IMR-90 (cell line): ENCODE results near the gene HERPUD1. TPM values are rescaled to one million over a fixed set of nuclear protein-coding genes. Genes with fewer than 3 reads are reported as not detected.

Source experiments
- ATAC-seq: fragments of 200-7000 bp; cut with Tn5 transposase; 2 replicates; pipeline ENCODE4 v1.9.1; 2020; ENCODE audit warnings: low read depth, mild to moderate bottlenecking, moderate library complexity
- BruUV-seq: library from RNA; stranded (reverse); fragments of 400-500 nt; replicated peaks from 2 replicates; lab custom pipeline; 2021; lab: Mats Ljungman, UMichigan
- CTCF ChIA-PET: fragments of 300-600 bp; formaldehyde crosslinking; extraction: SDS; loops from one replicate; lab custom pipeline; 2021; ENCODE audit warnings: antibody characterized with exemption; lab: Yijun Ruan, JAX
- POLR2A ChIA-PET: fragments of 300-600 bp; sonication (Branson Sonifier 250); formaldehyde crosslinking; loops from one replicate; lab custom pipeline; 2022; ENCODE audit warnings: antibody characterized with exemption; ENCODE audit not compliant: unreplicated experiment; lab: Charles Lee
- DNase-seq: peaks from one replicate; pipeline ENCODE4 v3.0.0; 2013
- H2AFZ ChIP-seq: replicated peaks from 2 replicates; pipeline ENCODE3; 2013; ENCODE audit warnings: low read length, mild to moderate bottlenecking; ENCODE audit not compliant: poor library complexity
- H2AK5ac ChIP-seq: 2 replicates; pipeline ENCODE4 v1.6.1; 2013; ENCODE audit warnings: low read depth, low read length, inconsistent platforms
- H2AK9ac ChIP-seq: replicated peaks from 2 replicates; pipeline ENCODE3; 2013; ENCODE audit warnings: mild to moderate bottlenecking, low read depth, low read length, moderate library complexity; ENCODE audit not compliant: poor library complexity
- H2BK120ac ChIP-seq: 2 replicates; pipeline ENCODE4 v1.6.1; 2013; ENCODE audit warnings: low read depth, low read length, inconsistent platforms
- H2BK15ac ChIP-seq: 3 replicates; pipeline ENCODE4 v1.6.1; 2013; ENCODE audit warnings: low read depth, low read length, inconsistent platforms
- H2BK20ac ChIP-seq: 2 replicates; pipeline ENCODE4 v1.6.1; 2013; ENCODE audit warnings: low read depth, mild to moderate bottlenecking, inconsistent platforms, low read length, moderate library complexity
- H2BK5ac ChIP-seq: 2 replicates; pipeline ENCODE4 v1.6.1; 2013; ENCODE audit warnings: mild to moderate bottlenecking, low read depth, low read length, inconsistent platforms; ENCODE audit not compliant: poor library complexity, severe bottlenecking
- H3K14ac ChIP-seq: replicated peaks from 2 replicates; pipeline ENCODE4 v1.6.1; 2013; ENCODE audit warnings: low read depth, low read length, inconsistent platforms
- H3K18ac ChIP-seq: 2 replicates; pipeline ENCODE4 v1.6.1; 2013; ENCODE audit warnings: low read depth, low read length, control low read depth
- H3K23ac ChIP-seq: 2 replicates; pipeline ENCODE4 v1.6.1; 2013; ENCODE audit warnings: low read depth, low read length, inconsistent platforms
- H3K27ac ChIP-seq: 2 replicates; pipeline ENCODE4 v1.5.1; 2013; ENCODE audit warnings: mild to moderate bottlenecking, control low read depth, low read length; ENCODE audit not compliant: insufficient read depth
- H3K27me3 ChIP-seq: 2 replicates; pipeline ENCODE4 v1.6.1; 2013; ENCODE audit warnings: low read length; ENCODE audit not compliant: control insufficient read depth, insufficient read depth
- H3K36me3 ChIP-seq: 2 replicates; pipeline ENCODE4 v1.6.1; 2013; ENCODE audit warnings: low read length, mixed read lengths; ENCODE audit not compliant: control insufficient read depth, insufficient read depth
- H3K4ac ChIP-seq: 2 replicates; pipeline ENCODE4 v1.6.1; 2013; ENCODE audit warnings: low read depth, low read length, inconsistent platforms
- H3K4me1 ChIP-seq: 2 replicates; pipeline ENCODE4 v1.6.1; 2013; ENCODE audit warnings: low read length, mixed read lengths; ENCODE audit not compliant: control insufficient read depth, insufficient read depth
- H3K4me2 ChIP-seq: 2 replicates; pipeline ENCODE4 v1.6.1; 2013; ENCODE audit warnings: low read depth, mild to moderate bottlenecking, control low read depth, low read length, moderate library complexity
- H3K4me3 ChIP-seq: 2 replicates; pipeline ENCODE4 v1.5.1; 2013; ENCODE audit warnings: low read depth, mild to moderate bottlenecking, control low read depth, low read length, moderate library complexity; ENCODE audit not compliant: insufficient read depth
- H3K56ac ChIP-seq: 2 replicates; pipeline ENCODE4 v1.6.1; 2013; ENCODE audit warnings: low read length, inconsistent platforms; ENCODE audit not compliant: insufficient read depth; ENCODE audit errors: extremely low read depth
- H3K79me1 ChIP-seq, 2 experiments: 2 replicates each; pipeline ENCODE4 v1.6.1; 2013; ENCODE audit warnings: low read length in 2 of 2, inconsistent platforms in 1 of 2, low read depth in 1 of 2
- H3K9ac ChIP-seq: 2 replicates; pipeline ENCODE4 v1.6.1; 2013; ENCODE audit warnings: low read depth, low read length, control low read depth
- H3K9me1 ChIP-seq: 2 replicates; pipeline ENCODE4 v1.6.1; 2013; ENCODE audit warnings: low read length, inconsistent platforms; ENCODE audit not compliant: insufficient read depth
- H3K9me3 ChIP-seq: 2 replicates; pipeline ENCODE4 v1.6.1; 2013; ENCODE audit warnings: low read length; ENCODE audit not compliant: control insufficient read depth, insufficient read depth
- H4K20me1 ChIP-seq: 2 replicates; pipeline ENCODE4 v1.6.1; 2013; ENCODE audit warnings: low read length, inconsistent platforms; ENCODE audit not compliant: insufficient read depth
- H4K5ac ChIP-seq: 2 replicates; pipeline ENCODE4 v1.6.1; 2013; ENCODE audit warnings: mild to moderate bottlenecking, low read depth, low read length, control low read depth
- H4K8ac ChIP-seq, 2 experiments: 2 replicates each; pipeline ENCODE4 v1.6.1; 2013; ENCODE audit warnings: low read depth in 2 of 2, low read length in 2 of 2, control low read depth in 1 of 2, inconsistent platforms in 1 of 2
- H4K91ac ChIP-seq: 2 replicates; pipeline ENCODE4 v1.6.1; 2013; ENCODE audit warnings: low read depth, low read length, inconsistent platforms; ENCODE audit not compliant: insufficient read depth
- BHLHE40 ChIP-seq: fragments of 150-350 bp; IDR thresholded peaks from 2 replicates; pipeline ENCODE4 v1.6.1; 2016; ENCODE audit warnings: mild to moderate bottlenecking, low read depth, low read length
- CEBPB ChIP-seq: IDR thresholded peaks from 2 replicates; pipeline ENCODE4 v1.6.1; 2012; ENCODE audit warnings: low read depth, low read length, improper control_type of control experiment
- CHD1 ChIP-seq: IDR thresholded peaks from 2 replicates; pipeline ENCODE4 v1.6.1; 2012; ENCODE audit warnings: low read depth, low read length, improper control_type of control experiment
- CTCF ChIP-seq: conservative IDR thresholded peaks from 2 replicates; pipeline ENCODE4 v1.5.1; 2012; ENCODE audit warnings: mild to moderate bottlenecking, low read depth, low read length, improper control_type of control experiment
- ELK1 ChIP-seq: fragments of 150-350 bp; IDR thresholded peaks from 2 replicates; pipeline ENCODE4 v1.6.1; 2016; ENCODE audit warnings: low read depth, mild to moderate bottlenecking, low read length, moderate library complexity, borderline replicate concordance
- FOS ChIP-seq: fragments of 150-350 bp; IDR thresholded peaks from 2 replicates; pipeline ENCODE4 v1.6.1; 2016; ENCODE audit warnings: low read depth, low read length
- MAFK ChIP-seq: IDR thresholded peaks from 2 replicates; pipeline ENCODE4 v1.6.1; 2012; ENCODE audit warnings: low read depth, low read length, improper control_type of control experiment
- MAZ ChIP-seq: IDR thresholded peaks from 2 replicates; pipeline ENCODE4 v1.6.1; 2012; ENCODE audit warnings: low read depth, mild to moderate bottlenecking, low read length, improper control_type of control experiment, moderate library complexity, borderline replicate concordance
- MXI1 ChIP-seq: IDR thresholded peaks from 2 replicates; pipeline ENCODE4 v1.6.1; 2012; ENCODE audit warnings: low read depth, mild to moderate bottlenecking, low read length, moderate library complexity, borderline replicate concordance
- NFE2L2 ChIP-seq: fragments of 150-350 bp; IDR thresholded peaks from 2 replicates; pipeline ENCODE4 v1.6.1; 2016; ENCODE audit warnings: low read depth, mild to moderate bottlenecking, low read length
- POLR2A ChIP-seq: IDR thresholded peaks from 2 replicates; pipeline ENCODE4 v1.6.1; 2012; ENCODE audit warnings: mild to moderate bottlenecking, low read depth, low read length
- RAD21 ChIP-seq: IDR thresholded peaks from 2 replicates; pipeline ENCODE4 v1.6.1; 2012; ENCODE audit warnings: low read length, improper control_type of control experiment
- RCOR1 ChIP-seq: IDR thresholded peaks from 2 replicates; pipeline ENCODE4 v1.6.1; 2012; ENCODE audit warnings: mild to moderate bottlenecking, low read length, improper control_type of control experiment; ENCODE audit not compliant: insufficient replicate concordance
- RFX5 ChIP-seq: IDR thresholded peaks from 2 replicates; pipeline ENCODE4 v1.8.0; 2012; ENCODE audit warnings: low read depth, mild to moderate bottlenecking, low read length, moderate library complexity
- SMC3 ChIP-seq: fragments of 150-350 bp; IDR thresholded peaks from 2 replicates; pipeline ENCODE4 v1.6.1; 2016; ENCODE audit warnings: low read depth, mild to moderate bottlenecking, antibody characterized with exemption, low read length, moderate library complexity
- USF2 ChIP-seq: fragments of 150-350 bp; IDR thresholded peaks from 2 replicates; pipeline ENCODE4 v1.6.1; 2017; ENCODE audit warnings: mild to moderate bottlenecking, antibody characterized with exemption, low read length, low read depth
- WGBS, 2 experiments: methylation state at CpG; one replicate each; pipeline versions ENCODE4 v1.1.5 to v1.1.7; 2013; ENCODE audit warnings: missing lambda C conversion rate in 2 of 2; ENCODE audit not compliant: insufficient read length in 1 of 2; ENCODE audit errors: extremely low coverage in 2 of 2; 5-methylcytosine and 5-hydroxymethylcytosine counted together
- dilution Hi-C: fragments of 300-500 bp; cut with HindIII; formaldehyde crosslinking; loops from one replicate; pipeline ENCODE4 v1.14.3; 2018; ENCODE audit warnings: low sequenced_read_pairs; ENCODE audit not compliant: unreplicated experiment
- in situ Hi-C: fragments of 300-500 bp; cut with MboI; formaldehyde crosslinking; loops from 3 replicates; pipeline ENCODE4 v1.14.3; 2019; ENCODE audit warnings: low sequenced_read_pairs, inconsistent platforms, mixed read lengths
- intact Hi-C: fragments of 100-400 bp; cut with micrococcal nuclease; formaldehyde crosslinking; loops from 2 replicates; pipeline ENCODE4 v1.10.0; 2022
- polyA plus RNA-seq, 3 experiments: library from polyadenylated mRNA; depleted of rRNA; stranded (reverse); fragments of >200 nt; gene quantifications; 2 replicates each; pipeline ENCODE4 v1.2.3, GENCODE V29; 2012; ENCODE audit warnings: low replicate concordance in 1 of 3
- total RNA-seq: library from RNA; depleted of rRNA; stranded (reverse); fragments of >200 nt; gene quantifications from 2 replicates; pipeline ENCODE4 v1.2.3, GENCODE V29; 2012

HERPUD1 gene
- total and polyA plus RNA-seq, 2 of the 4 experiments (the other 2 are of a cell fraction) = 130 to 148 TPM

GRCh38 chr16:56947604-56947995 lies 15.7 kb downstream of the HERPUD1 start:
- in situ Hi-C loops = no loop called here
- POLR2A ChIA-PET = interaction anchor here (0.6 kb wide), 1 partner anchor 140 kb away, joined by 4 read pairs; no protein-coding TSS in a partner anchor
- Histone ChIP-seq H3K79me1 (peaks cover 0 to 18% of the 10 kb centered on the region in 2 experiments; a peak in 3 of 4 replicates), H3K4me2 (no peak overlapping the region), H3K56ac (no peak overlapping the region), H3K27me3 (no peaks in the 10 kb centered on the region), H3K9me1 (peaks cover 6% of the 10 kb centered on the region; the same call in 1 of the 2 replicates), H2BK20ac (no peak overlapping the region), H3K27ac (no peak overlapping the region), H3K9ac (no peak overlapping the region), H2AK5ac (no peak overlapping the region), H3K4me1 (peaks cover 6% of the 10 kb centered on the region), H3K23ac (no peak overlapping the region), H2BK120ac (no peak overlapping the region), H4K5ac (no peak overlapping the region), H2BK5ac (no peak overlapping the region), H4K91ac (no peak overlapping the region), H3K14ac (no peak overlapping the region), H2AFZ (no peak overlapping the region), H3K18ac (no peak overlapping the region), H4K8ac (no peak overlapping the region), H3K9me3 (no peaks in the 10 kb centered on the region), H3K4me3 (no peak overlapping the region), H4K20me1 (peaks cover 38% of the 10 kb centered on the region), H2BK15ac (no peak overlapping the region), H3K4ac (no peak overlapping the region), H2AK9ac (no peak overlapping the region), H3K36me3 (peaks cover 23% of the 10 kb centered on the region)
- ATAC-seq = no peak
- dilution Hi-C loops = no loop called here
- intact Hi-C loops = no loop called here
- DNase-seq = no peak
- BruUV-seq = no TSS peak
- CTCF ChIA-PET = interaction anchor here (0.6 kb wide), 2 partner anchors 41 to 92 kb away, joined by 3 to 4 read pairs; no protein-coding TSS in a partner anchor
- WGBS, 2 experiments = 100% methylated on average over 1 of the region's 2 CpGs; no CpG with 5 or more reads in 1 of the 2 experiments
- TF ChIP-seq BHLHE40 (no peak), CHD1 (no peak), USF2 (no peak), POLR2A (no peak; the same call in 1 of the 2 replicates), CEBPB (no peak), MAFK (no peak), RFX5 (no peak), NFE2L2 (no peak), FOS (no peak), RCOR1 (no peak), MAZ (no peak), MXI1 (no peak), CTCF (no peak), RAD21 (no peak), SMC3 (no peak), ELK1 (no peak)
